GM12878 (cell line): ENCODE results near the gene GLT6D1. TPM values are rescaled to one million over a fixed set of nuclear protein-coding genes. Genes with fewer than 3 reads are reported as not detected.

ENCODE experiments used
- ATAC-seq: fragments of 200-7000 bp; cut with Tn5 transposase; 3 replicates; pipeline ENCODE4 v1.9.1; 2020; ENCODE audit warnings: mild to moderate bottlenecking, moderate library complexity
- BruUV-seq: library from RNA; stranded (reverse); fragments of 400-500 nt; replicated peaks from 2 replicates; lab custom pipeline; 2021; lab: Mats Ljungman, UMichigan
- CTCF ChIA-PET: fragments of 300-600 bp; sonication (Branson Sonifier 250); formaldehyde crosslinking; extraction: SDS; loops from one replicate; lab custom pipeline; 2021; ENCODE audit warnings: inconsistent platforms; lab: Yijun Ruan, JAX
- POLR2A ChIA-PET: fragments of 350-600 bp; formaldehyde crosslinking; extraction: SDS; loops from one replicate; lab custom pipeline; 2021; ENCODE audit warnings: inconsistent platforms; lab: Charles Lee
- RAD21 ChIA-PET: fragments of 300-600 bp; sonication (Branson Sonifier 250); formaldehyde crosslinking; loops from one replicate; lab custom pipeline; 2023; ENCODE audit warnings: antibody characterized with exemption; ENCODE audit not compliant: unreplicated experiment; lab: Charles Lee
- SMC1A ChIA-PET: fragments of 300-600 bp; sonication (Branson Sonifier 250); formaldehyde crosslinking; loops from one replicate; lab custom pipeline; 2023; ENCODE audit not compliant: unreplicated experiment, uncharacterized antibody; lab: Charles Lee
- DNase-seq: peaks from one replicate; pipeline ENCODE4 v3.0.0-alpha.2; 2011; ENCODE audit warnings: low read depth, low spot score
- FAIRE-seq: peaks from 3 replicates; lab custom pipeline; 2011; peaks lifted over from hg19 to GRCh38; lab: Jason Lieb, UNC
- H2AFZ ChIP-seq: 2 replicates; pipeline ENCODE4 v1.6.0; 2011; ENCODE audit warnings: low read depth, low read length, control low read depth; ENCODE audit not compliant: control insufficient read depth
- H3K27ac ChIP-seq: 2 replicates; pipeline ENCODE4 v1.5.1; 2011; ENCODE audit warnings: control low read depth; ENCODE audit not compliant: control insufficient read depth, insufficient read depth
- H3K27me3 ChIP-seq, 2 experiments: replicated peaks in 1 of 2; 2 replicates each; pipeline versions ENCODE4 v1.6.0 to v1.6.1; 2011; ENCODE audit warnings: low read length in 1 of 2; ENCODE audit not compliant: control insufficient read depth in 2 of 2, insufficient read depth in 2 of 2
- H3K36me3 ChIP-seq, 2 experiments: 2 replicates each; pipeline ENCODE4 v1.5.1; 2011; ENCODE audit warnings: low read length in 1 of 2; ENCODE audit not compliant: control insufficient read depth in 2 of 2, insufficient read depth in 2 of 2
- H3K4me1 ChIP-seq: 2 replicates; pipeline ENCODE4 v1.6.1; 2011; ENCODE audit warnings: mild to moderate bottlenecking, low read length, moderate library complexity, mixed read lengths; ENCODE audit not compliant: control insufficient read depth, insufficient read depth
- H3K4me2 ChIP-seq: 2 replicates; pipeline ENCODE4 v1.6.0; 2011; ENCODE audit warnings: control low read depth; ENCODE audit not compliant: control insufficient read depth, insufficient read depth
- H3K4me3 ChIP-seq: fragments of 200-600 bp; sonication (generic); 2 replicates; pipeline ENCODE4 v1.5.1; 2016
- H3K79me2 ChIP-seq: 2 replicates; pipeline ENCODE4 v1.6.0; 2011; ENCODE audit warnings: low read length; ENCODE audit not compliant: control insufficient read depth, insufficient read depth
- H3K9ac ChIP-seq: 2 replicates; pipeline ENCODE4 v1.8.0; 2011; ENCODE audit warnings: low read length, control low read depth, mixed read lengths; ENCODE audit not compliant: control insufficient read depth, insufficient read depth
- H3K9me3 ChIP-seq: replicated peaks from 3 replicates; pipeline ENCODE4 v1.5.1; 2011; ENCODE audit warnings: mild to moderate bottlenecking, low read length; ENCODE audit not compliant: control insufficient read depth, insufficient read depth
- H4K20me1 ChIP-seq: 2 replicates; pipeline ENCODE4 v1.6.0; 2011; ENCODE audit not compliant: control insufficient read depth, insufficient read depth
- WGBS: methylation state at CpG from one replicate; pipeline ENCODE4 v1.1.6; 2016; ENCODE audit warnings: low lambda C conversion rate; ENCODE audit not compliant: insufficient replicate concordance, insufficient coverage; ENCODE audit errors: missing lambda C conversion rate; 5-methylcytosine and 5-hydroxymethylcytosine counted together
- in situ Hi-C: fragments of 300-500 bp; cut with MboI; formaldehyde crosslinking; loops from 9 replicates; pipeline ENCODE4 v1.14.3; 2018; ENCODE audit warnings: mixed read lengths
- intact Hi-C: fragments of 100-400 bp; cut with micrococcal nuclease; formaldehyde crosslinking; loops from one replicate; pipeline ENCODE4 v1.14.2; 2022; ENCODE audit not compliant: unreplicated experiment
- polyA plus RNA-seq, 11 experiments: library from polyadenylated mRNA; depleted of rRNA in 4 of 11; unstranded in 6 of 11; stranded (reverse) in 5 of 11; fragments of >200 nt; fragmentation: Nextera tagmentation in 4 of 11; fragmentation: Illumina TruSeq in 1 of 11; extraction: Ambion mirVana in 4 of 11; extraction: Trizol in 1 of 11; gene quantifications; 1 replicate in 1 of 11; 2 replicates in 10 of 11; pipeline versions ENCODE4 v1.2.1 to v1.2.3, GENCODE V29; 2011 to 2016; ENCODE audit warnings: inconsistent platforms in 2 of 11, missing spikeins in 2 of 11, low read depth in 1 of 11
- total RNA-seq, 4 experiments: library from RNA; depleted of rRNA in 3 of 4; stranded (reverse); fragments of >200 nt in 3 of 4; fragmentation: Illumina TruSeq in 1 of 4; extraction: Trizol in 1 of 4; gene quantifications; 2 replicates each; pipeline versions ENCODE4 v1.2.1 to v1.2.3, GENCODE V29; 2013 to 2021
- TF ChIP-seq, protein P1 (sequence below): fragments of 450-650 bp; formaldehyde crosslinking; IDR thresholded peaks from 2 replicates; pipeline ENCODE4 v1.4.0; 2022; ENCODE audit warnings: mild to moderate bottlenecking, moderate library complexity

Gene GLT6D1
- total and polyA plus RNA-seq, 10 of the 15 experiments (the other 5 are each of a cell fraction or from before 2014, with no cell fraction given), result not detected

DNA sequence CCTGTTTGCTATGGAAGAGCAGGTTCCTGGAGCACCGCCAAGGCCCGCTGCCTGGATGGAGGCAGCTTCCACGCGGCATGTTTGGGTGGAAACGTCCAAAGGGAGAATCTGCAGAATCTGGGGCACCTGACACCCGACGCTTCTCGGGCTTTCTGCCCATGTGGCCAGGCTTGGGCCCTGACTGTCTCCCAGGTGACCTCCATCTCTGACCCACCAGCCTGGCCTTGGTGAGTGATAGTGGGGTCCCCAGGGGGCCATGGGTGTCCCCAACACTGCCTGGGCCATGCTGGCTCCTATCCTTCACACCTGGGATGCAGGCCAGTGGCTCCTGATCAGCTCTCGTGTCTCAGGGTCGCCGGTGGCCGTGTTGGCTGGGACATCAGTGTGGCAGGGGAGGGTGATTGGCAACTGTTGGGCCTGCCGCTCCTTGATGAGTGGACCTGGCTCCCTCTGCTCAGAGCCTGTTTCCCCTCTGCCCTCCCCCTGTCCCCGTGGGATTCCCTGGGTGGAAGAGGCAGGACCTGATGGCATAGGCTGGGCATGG lies 34.0 kb downstream of the GLT6D1 start:
- WGBS, result 43% methylated on average over 14 of the region's 14 CpGs
- Histone ChIP-seq H2AFZ (no peak overlapping the region), H3K9me3 (no peaks in the 10 kb centered on the region), H3K79me2 (no peaks in the 10 kb centered on the region), H3K4me2 (no peak overlapping the region), H4K20me1 (no peaks in the 10 kb centered on the region), H3K4me1 (no peaks in the 10 kb centered on the region), H3K27ac (no peak overlapping the region), H3K36me3 (no peaks in the 10 kb centered on the region), H3K27me3 (no peaks in the 10 kb centered on the region; a peak in 1 of 4 replicates), H3K9ac (no peak overlapping the region), H3K4me3 (no peak overlapping the region)
- intact Hi-C loops, result loop anchor here (10.0 kb wide), 1 partner anchor 519 kb away; no protein-coding TSS in a partner anchor
- ChIA-PET SMC1A (no interaction called here), RAD21 (no interaction called here), POLR2A (no interaction called here), CTCF (no interaction called here)
- in situ Hi-C loops, result no loop called here
- BruUV-seq, result no TSS peak
- DNase-seq, result no peak
- FAIRE-seq, result no peak
- no peak for ATAC-seq
- TF ChIP-seq, protein P1, sequence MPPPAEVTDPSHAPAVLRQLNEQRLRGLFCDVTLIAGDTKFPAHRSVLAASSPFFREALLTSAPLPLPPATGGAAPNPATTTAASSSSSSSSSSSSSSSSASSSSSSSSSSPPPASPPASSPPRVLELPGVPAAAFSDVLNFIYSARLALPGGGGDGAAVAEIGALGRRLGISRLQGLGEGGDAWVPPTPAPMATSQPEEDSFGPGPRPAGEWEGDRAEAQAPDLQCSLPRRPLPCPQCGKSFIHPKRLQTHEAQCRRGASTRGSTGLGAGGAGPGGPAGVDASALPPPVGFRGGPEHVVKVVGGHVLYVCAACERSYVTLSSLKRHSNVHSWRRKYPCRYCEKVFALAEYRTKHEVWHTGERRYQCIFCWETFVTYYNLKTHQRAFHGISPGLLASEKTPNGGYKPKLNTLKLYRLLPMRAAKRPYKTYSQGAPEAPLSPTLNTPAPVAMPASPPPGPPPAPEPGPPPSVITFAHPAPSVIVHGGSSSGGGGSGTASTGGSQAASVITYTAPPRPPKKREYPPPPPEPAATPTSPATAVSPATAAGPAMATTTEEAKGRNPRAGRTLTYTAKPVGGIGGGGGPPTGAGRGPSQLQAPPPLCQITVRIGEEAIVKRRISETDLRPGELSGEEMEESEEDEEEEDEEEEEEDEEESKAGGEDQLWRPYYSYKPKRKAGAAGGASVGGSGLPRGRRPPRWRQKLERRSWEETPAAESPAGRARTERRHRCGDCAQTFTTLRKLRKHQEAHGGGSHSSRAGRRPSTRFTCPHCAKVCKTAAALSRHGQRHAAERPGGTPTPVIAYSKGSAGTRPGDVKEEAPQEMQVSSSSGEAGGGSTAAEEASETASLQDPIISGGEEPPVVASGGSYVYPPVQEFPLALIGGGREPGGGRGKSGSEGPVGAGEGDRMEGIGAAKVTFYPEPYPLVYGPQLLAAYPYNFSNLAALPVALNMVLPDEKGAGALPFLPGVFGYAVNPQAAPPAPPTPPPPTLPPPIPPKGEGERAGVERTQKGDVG, result no peak
- TF ChIP-seq, all 136 proteins: peak for 0
